GM21423 (cell line): ENCODE results near the gene HEY2.

Experiments used
- ATAC-seq: cut with Tn5 transposase; IDR thresholded peaks from one replicate; pipeline ENCODE4 v1.9.1; 2021; ENCODE audit warnings: mild to moderate bottlenecking, moderate library complexity; ENCODE audit not compliant: unreplicated experiment

The HEY2 gene

GRCh38 chr6:125742464-125743120 is 6.8 kb upstream of the HEY2 start:
- ATAC-seq = no peak

GRCh38 chr6:125743604-125744003 is 5.8 kb upstream of the HEY2 start:
- ATAC-seq = no peak

- ATAC-seq = no peak
These were observed 4.0 kb upstream of the HEY2 start for GRCh38 chr6:125745281-125746018.

GRCh38 chr6:125746019-125746414 is 3.4 kb upstream of the HEY2 start:
- no peak for ATAC-seq

GRCh38 chr6:125746731-125747588 is 2.5 kb upstream of the HEY2 start:
- ATAC-seq = peak; percentile 44

GRCh38 chr6:125747589-125748405 is 1.6 kb upstream of the HEY2 start:
- ATAC-seq = no peak

GRCh38 chr6:125748406-125749172 is 843 bp upstream of the HEY2 start:
- ATAC-seq = no peak

GRCh38 chr6:125749865-125750691 is 646 bp downstream of the HEY2 start:
- ATAC-seq = no peak

GRCh38 chr6:125750692-125751333 is 1.4 kb downstream of the HEY2 start:
- no peak for ATAC-seq

- ATAC-seq = no peak
These were observed 2.0 kb downstream of the HEY2 start for GRCh38 chr6:125751334-125751916.

GRCh38 chr6:125752773-125753172 is 3.3 kb downstream of the HEY2 start:
- no peak for ATAC-seq

GRCh38 chr6:125753218-125753936 is 3.9 kb downstream of the HEY2 start:
- ATAC-seq = no peak

GRCh38 chr6:125753937-125754259 is 4.5 kb downstream of the HEY2 start:
- ATAC-seq = no peak

GRCh38 chr6:125754566-125754965 is 5.1 kb downstream of the HEY2 start:
- ATAC-seq = no peak

GRCh38 chr6:125759184-125759902 is 9.9 kb downstream of the HEY2 start:
- no peak for ATAC-seq

GRCh38 chr6:125759959-125760457 is 10.6 kb downstream of the HEY2 start:
- no peak for ATAC-seq

- ATAC-seq = no peak
These were observed 14.8 kb downstream of the HEY2 start for GRCh38 chr6:125764121-125764671.
